Measurements from ENCODE around the gene PNMA6E.

Gene PNMA6E

DNA sequence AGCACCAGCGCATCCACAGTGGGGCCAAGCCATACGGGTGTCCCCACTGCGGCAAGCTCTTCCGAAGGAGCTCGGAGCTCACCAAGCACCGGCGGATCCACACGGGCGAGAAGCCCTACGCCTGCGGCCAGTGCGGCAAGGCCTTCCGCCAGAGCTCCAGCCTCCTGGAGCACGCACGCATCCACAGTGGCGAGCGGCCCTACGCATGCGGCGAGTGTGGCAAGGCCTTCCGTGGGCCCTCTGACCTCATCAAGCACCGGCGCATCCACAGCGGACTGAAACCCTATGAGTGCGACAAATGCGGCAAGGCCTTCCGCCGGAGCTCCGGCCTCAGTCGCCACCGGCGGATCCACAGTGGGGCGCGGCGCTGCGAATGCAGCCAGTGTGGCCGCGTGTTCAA lies 53.6 kb downstream of the PNMA6E start:
- no peak for DNase-seq

Data from activated effector memory CD4-positive, alpha-beta T cell treated with Interleukin-2 at 50 U/mL for 16 hours (primary cell).